CD4-positive, alpha-beta T cell treated with Interleukin-10 for 1 hour (primary cell): ENCODE measurements around the gene ESYT2.

Source experiments
- DNase-seq: peaks from one replicate; pipeline ENCODE4 v3.0.0-alpha.2; 2020

ESYT2 gene

GRCh38 chr7:158765020-158765419 lies 64.3 kb downstream of the ESYT2 start:
- DNase-seq: no peak

GRCh38 chr7:158763454-158764033 lies 65.8 kb downstream of the ESYT2 start:
- no peak for DNase-seq

- no peak for DNase-seq
These were observed 67.4 kb downstream of the ESYT2 start for GRCh38 chr7:158761945-158762344.

DNA sequence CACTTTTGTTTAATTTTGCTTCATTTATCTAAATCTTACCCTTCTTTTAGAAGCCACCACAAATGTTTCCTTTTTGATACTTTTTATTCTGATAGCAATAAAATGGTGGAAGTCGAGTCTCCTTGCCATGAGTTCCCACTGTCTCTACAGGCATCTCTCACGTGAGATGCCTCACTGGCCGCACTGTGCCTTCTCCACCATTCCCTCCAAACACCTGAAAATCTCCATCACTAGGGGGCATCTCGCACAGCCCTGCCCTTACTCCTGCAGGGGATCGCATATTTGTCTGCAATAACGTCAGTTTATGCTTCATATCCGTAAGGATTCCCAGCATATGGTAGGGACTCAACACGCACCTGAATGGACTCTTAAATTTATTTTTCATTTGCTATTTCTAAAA lies 68.4 kb downstream of the ESYT2 start:
- peak; percentile 31 for DNase-seq

- DNase-seq: no peak
These were observed 68.9 kb downstream of the ESYT2 start for GRCh38 chr7:158760445-158760764.

DNA sequence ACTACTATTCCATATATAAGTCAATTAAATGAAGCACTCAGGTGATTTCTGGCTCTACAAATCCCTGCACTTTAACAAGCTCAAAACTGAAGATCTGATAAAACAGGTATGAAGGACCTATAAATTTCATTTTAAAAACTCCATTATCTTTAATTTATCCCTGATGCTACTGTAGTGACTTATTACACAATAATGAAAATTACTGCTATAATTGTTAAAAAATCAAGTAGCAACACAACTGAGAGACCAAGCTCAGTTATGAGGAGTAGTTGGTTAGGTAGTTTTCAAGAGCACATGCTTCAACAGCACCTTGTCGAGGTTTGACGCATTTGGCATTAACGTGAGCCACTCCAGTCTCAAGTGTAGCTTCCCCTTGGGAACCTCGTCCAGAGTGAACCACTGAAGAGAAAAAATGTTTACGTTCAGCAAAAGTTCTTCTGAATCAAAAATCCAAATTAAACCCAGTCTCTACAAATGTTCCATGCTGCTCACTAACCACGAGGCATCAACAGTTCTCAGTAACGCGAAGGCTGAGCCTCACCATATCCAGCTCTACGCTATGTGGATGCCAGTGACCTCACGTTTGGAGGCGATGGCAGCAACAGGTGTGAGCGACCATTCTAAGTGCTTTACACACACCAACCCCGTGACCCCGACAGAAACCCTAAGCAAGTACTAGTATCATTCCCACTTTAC lies 69.4 kb downstream of the ESYT2 start:
- DNase-seq: no peak

- DNase-seq: no peak
These were observed 70.1 kb downstream of the ESYT2 start for GRCh38 chr7:158759245-158759614.

GRCh38 chr7:158758586-158759244 lies 70.6 kb downstream of the ESYT2 start:
- DNase-seq: no peak

DNA sequence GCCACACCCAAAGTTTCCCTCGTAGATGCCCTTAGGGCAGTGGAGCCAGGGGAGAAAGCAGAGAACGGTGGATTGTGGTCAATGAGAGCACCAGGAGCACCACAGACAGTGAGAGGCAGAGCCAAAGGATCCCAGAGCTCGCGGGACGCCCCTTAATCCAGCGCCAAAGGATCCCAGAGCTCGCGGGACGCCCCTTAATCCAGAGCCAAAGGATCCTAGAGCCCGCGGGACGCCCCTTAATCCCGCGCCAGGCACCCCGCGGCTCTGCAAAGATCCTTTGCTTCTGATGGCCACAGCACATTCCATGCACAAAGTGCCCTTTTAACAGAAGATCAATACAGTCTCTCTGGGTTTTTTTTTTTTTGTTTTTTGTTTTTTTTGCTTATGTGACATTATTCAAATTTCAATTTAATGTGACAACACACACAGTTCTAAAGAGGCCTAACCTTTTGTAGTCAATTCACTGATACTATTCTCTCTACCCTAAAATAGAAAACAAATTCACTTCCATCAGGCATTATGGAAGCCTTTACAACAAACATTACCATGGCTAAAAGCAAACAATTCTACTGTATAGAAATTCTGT lies 71.8 kb downstream of the ESYT2 start:
- no peak for DNase-seq

- no peak for DNase-seq
These were observed 74.4 kb downstream of the ESYT2 start for GRCh38 chr7:158754746-158755444.

DNA sequence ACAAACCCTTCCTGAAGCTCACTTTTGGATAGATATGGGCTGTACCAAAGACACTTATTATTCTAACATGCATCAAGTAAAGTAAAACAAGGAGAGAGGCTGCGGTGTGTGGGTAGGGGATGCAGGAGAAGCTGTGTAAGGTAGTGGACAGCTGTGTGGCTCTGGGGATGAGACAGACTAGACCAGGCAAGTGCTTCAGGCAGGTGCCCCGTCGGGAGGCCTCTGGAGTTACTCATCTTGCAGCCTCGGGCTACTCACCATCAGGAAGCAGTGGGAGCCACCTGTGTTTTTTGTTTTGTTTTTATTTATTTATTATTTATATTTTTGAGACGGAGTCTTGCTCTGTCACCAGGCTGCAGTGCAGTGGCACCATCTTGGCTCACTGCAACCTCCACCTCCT lies 75.4 kb downstream of the ESYT2 start:
- DNase-seq: no peak

- no peak for DNase-seq
These were observed 77.6 kb downstream of the ESYT2 start for GRCh38 chr7:158751751-158752150.

DNA sequence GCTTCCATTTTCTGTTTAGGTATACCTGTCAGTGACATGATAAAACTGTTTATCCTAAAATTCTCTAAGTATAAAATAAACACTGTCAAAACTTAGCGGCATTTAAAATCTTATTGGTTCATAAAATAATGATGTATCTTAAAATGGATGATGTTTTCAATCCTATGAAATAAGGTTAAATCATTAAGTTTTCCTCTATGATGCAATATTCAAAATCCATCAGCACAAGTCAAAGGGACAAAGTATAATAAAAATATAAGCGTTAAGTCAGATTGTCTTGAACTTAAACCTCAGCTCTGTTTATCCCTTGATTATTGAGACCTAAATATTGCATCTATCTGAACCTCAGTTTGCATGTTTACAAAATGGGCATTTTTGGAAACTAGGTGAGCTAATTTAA lies 78.1 kb downstream of the ESYT2 start:
- DNase-seq: no peak

GRCh38 chr7:158750702-158751101 lies 78.6 kb downstream of the ESYT2 start:
- DNase-seq: no peak

- no peak for DNase-seq
These were observed 79.9 kb downstream of the ESYT2 start for GRCh38 chr7:158749396-158749795.

DNA sequence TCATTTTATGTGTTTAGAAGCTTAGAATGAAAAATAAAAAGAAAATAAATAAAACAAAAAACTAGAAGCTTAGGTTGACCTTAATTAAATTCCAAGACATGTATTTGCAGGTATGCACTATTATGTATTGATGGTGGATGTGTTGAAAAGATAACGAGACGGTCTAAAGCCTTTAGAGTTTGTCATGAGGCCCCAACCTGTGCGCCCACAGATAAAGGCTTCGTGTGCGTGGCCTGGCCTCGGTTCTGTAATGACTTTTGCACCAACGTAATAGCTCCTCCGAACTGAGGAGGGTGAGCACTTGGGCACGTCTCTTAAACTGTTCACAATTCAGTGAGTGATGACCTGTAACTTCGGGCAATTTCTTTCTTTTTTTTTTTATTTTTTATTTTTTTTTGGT lies 81.0 kb downstream of the ESYT2 start:
- DNase-seq: no peak

DNA sequence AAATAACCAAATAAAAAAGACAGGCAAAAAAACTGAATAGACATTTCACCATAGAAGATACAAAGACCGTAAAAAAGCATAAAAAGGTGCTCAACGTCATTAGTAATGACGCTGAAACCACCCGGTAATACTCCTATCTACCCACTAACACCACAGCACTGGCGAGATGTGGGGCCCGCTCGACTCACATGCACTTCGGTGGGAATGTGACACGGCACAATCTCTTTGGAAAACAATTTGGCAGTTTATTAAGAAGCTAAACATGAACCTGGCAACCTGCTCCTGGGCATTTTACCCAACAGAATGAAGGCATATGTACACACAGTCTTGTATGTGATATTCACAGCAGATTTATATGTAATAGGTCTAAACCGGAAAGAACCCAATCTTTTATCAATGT lies 81.9 kb downstream of the ESYT2 start:
- no peak for DNase-seq

GRCh38 chr7:158746957-158747356 lies 82.4 kb downstream of the ESYT2 start:
- DNase-seq: no peak

DNA sequence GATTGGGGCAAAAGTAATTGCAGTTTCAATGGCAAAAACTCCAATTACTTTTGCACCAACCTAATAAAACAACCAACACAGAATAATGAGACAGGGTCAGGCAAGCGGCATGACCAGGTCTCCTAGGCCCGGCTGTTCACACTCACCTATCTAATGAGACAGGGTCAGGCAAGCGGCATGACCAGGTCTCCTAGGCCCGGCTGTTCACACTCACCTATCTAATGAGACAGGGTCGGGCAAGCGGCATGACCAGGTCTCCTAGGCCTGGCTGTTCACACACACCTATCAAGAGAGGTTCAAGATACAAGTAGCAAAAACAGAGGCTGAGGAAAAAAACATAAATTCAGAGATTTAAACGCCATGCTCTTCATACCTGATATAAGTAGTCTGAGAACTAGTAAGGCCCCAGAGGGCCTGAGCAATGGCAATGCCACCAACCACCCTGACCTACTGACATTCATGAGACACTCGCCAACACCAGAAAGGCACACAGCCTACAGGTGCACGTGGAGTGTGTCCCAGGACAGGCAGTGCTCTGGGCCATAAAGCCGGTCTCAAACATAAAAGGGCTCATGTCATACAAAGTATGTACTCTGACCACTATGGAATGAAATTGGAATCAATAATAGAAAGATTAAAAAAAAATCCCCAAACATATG lies 84.1 kb downstream of the ESYT2 start:
- no peak for DNase-seq

DNA sequence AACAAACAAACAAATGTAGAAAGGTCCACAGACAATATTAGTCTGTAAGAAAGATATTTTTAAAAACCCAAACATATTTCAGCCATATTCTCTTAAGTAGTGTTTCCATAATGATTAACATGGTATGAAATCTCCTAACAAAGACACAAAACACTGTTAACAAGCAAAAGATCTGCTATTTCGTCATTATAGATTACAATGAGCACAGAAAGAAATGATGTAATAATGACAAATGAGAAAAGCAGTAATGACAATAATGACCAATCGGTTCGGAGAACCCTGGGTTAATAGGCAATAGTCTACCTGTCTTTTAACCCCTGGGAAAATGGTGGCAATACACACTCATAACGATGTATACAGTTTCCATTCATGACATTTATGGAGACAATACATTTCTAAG lies 85.2 kb downstream of the ESYT2 start:
- DNase-seq: no peak

- DNase-seq: no peak
These were observed 86.1 kb downstream of the ESYT2 start for GRCh38 chr7:158743219-158743618.

DNA sequence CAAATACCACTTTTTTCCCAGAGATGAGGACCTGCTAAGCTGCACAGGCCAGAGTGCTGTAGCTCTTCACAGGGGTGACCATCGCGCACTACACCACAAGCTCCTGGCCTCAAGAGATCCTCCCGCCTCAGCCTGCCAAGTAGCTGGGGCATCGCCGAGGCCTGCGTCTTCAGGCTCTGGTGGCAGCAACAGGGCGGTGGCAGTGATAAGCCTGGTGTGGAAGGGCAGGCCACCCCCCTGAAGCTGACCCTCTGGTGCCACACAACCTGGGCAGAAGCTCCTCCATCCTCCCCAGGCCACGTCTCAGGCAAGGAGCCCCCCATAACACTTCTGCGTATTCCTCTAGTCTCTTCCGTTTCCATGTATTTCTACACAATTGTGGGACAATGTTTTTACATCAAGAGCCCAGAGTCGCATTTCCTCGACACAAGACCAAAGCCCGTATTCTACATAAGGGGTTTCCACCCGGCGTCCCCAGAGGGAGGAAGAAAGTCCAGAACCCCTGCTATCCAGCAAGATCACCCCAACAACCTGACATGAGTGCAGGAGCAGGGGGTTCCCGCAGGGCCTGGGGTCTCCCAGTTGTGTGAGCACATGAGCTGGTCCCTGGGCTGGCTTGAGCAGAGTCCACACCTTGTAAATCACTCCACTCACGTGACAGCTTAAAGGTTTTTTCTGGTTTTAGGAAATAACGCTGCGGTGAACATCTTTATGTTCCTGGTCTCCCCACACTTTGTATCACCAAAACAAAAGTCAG lies 87.1 kb downstream of the ESYT2 start:
- no peak for DNase-seq
